HFF-Myc (cell line): ENCODE data around the gene TRIM34.
"Not testable (repeated sequence)": the region's sequence is repeated elsewhere in the genome, so short reads cannot be mapped to it uniquely, and the experiment has no call there.

Source experiments
- DNase-seq: peaks from one replicate; pipeline ENCODE4 v3.0.0-alpha.2; 2011; ENCODE audit warnings: low read depth; ENCODE audit errors: extremely low read depth
- H3K4me3 ChIP-seq: replicated peaks from 2 replicates; pipeline ENCODE4 v1.5.1; 2011; ENCODE audit warnings: low read depth, mild to moderate bottlenecking, control low read depth, low read length
- CTCF ChIP-seq: IDR thresholded peaks from 2 replicates; pipeline ENCODE4 v1.5.1; 2012; ENCODE audit warnings: mild to moderate bottlenecking, low read depth, low read length, control low read depth; ENCODE audit errors: missing control alignments

The TRIM34 gene

GRCh38 chr11:5592615-5593014 lies 32.2 kb upstream of the TRIM34 start:
- no peak for TF ChIP-seq CTCF
- no peak overlapping the region for H3K4me3 ChIP-seq
- DNase-seq, result no peak

DNA sequence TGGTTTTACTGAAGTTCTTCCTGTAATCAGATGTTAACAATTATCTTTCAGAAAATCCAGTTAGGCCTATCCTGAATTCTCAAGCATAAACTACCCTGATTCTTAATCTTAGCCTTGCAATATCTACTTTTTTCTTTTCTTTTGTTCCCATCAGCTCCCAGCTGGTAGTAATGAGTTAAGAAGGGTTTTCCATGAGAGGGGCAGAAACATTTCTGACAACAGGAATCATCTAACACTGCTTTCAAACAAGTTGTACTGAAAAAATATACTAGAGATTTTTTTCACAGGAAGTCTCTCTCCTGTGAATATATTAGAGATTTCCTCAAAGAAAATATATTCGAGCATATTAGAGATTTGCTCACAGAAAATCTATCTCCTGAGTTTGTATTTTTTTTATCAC lies 31.7 kb upstream of the TRIM34 start:
- no peak for TF ChIP-seq CTCF
- H3K4me3 ChIP-seq, result no peak overlapping the region
- no peak for DNase-seq

DNA sequence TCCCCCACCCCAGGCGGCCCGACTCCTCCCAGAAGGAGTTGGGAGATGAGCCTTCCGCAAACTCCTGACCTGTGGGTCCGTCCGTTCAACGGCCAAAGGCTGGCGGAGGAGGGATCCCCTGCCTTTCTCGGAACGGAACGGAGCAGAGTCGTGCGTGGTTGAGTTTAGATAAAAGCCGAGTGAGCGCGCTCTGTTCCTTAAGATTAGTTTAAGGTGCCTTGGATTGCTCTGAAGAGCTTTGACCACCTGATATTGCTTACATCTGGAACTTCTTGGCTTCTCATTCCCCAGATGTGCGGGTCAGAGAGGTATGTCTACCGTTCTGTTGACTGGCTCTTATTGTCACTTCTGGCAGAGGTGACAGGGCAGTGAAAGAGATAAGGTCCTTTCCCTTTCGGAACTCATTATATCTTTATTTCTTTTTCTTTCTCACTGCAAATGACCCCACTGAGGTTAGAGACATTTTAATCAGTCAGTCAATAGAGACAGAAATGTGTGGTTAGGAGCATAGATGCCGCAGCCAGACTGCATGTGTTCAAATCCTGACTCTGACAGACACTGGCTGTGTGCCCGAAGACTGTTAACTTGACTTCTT lies 28.1 kb upstream of the TRIM34 start, which contains the start of gene TRIM6:
Gene TRIM6, plus strand, starts transcription at position 31 of the 595 bp plus-strand sequence. Its CDS starts 261 bp downstream, at position 292.
- peak within 1 kb of the TSS; percentile 43 for H3K4me3 ChIP-seq
- TF ChIP-seq CTCF, result no peak
- no peak for DNase-seq

DNA sequence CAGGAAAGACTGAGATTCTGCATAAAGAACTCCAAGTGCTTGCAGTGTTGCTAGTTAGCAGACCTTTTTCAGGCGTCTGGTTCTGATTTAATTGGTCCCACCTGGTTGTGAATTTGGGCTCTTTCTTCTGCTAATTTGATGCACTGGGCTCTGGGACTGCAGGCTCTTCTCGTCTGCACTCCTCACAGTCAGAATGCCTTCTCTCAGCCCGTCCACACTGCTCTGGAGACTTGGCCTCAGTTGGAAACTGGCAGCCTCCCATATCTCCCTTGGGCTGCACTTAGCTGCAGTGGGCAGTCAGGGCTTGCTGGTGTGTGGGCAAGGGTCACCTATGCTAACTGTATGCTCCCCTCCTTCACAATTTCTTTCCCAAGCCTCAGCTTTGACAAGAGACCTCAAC lies 26.8 kb upstream of the TRIM34 start:
- TF ChIP-seq CTCF, result no peak
- H3K4me3 ChIP-seq, result no peak overlapping the region
- DNase-seq, result no peak

DNA sequence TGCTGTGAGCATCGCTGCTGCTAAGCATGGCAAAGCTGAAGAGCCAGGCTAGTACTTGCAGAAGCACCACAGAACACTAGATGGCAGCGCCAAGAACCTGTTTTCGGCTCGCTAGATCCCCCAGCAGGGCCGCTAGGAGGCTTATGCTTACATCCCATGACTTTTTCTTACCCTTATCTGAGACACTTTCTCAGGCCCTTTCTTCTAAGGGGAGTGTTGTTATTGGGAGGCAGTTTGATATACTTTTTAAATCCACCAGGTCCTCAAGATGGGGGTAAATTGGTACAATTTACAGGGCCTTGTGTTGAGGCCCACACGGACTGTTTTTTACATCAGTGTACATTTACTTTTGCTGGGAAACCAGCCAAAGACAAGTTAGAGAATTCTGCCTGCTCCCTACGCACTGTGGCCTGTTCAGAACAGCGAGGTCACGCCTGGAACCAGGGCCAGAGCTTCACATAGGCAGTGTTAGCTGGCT lies 24.4 kb upstream of the TRIM34 start:
- DNase-seq, result no peak
- TF ChIP-seq CTCF, result peak; percentile 77
- no peak overlapping the region for H3K4me3 ChIP-seq

DNA sequence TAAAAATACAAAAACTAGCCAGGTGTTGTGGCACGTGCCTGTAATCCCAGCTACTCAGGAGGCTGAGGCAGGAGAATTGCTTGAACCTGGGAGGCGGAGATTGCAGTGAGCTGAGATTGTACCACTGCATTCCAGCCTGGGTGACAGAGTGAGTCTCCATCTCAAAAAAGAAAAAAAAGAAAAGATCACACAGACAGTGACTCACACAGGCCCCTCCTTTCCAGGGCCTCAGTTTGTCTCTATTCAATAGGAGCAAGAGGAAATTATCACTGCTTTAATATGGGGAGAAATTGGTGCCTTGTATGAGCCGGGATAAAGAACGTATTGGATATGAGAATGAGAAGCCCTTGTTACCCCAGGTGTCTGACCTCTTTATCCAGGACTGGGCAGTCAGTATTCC lies 22.0 kb upstream of the TRIM34 start:
- not testable (repeated sequence) for DNase-seq, H3K4me3 ChIP-seq

DNA sequence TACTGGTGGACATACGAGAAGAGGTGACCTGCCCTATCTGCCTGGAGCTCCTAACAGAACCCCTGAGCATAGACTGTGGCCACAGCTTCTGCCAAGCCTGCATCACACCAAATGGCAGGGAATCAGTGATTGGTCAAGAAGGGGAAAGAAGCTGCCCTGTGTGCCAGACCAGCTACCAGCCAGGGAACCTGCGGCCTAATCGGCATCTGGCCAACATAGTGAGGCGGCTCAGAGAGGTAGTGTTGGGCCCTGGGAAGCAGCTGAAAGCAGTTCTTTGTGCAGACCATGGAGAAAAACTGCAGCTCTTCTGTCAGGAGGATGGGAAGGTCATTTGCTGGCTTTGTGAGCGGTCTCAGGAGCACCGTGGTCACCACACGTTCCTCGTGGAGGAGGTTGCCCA lies 21.5 kb upstream of the TRIM34 start:
- H3K4me3 ChIP-seq, result no peak overlapping the region
- TF ChIP-seq CTCF, result no peak
- no peak for DNase-seq
